Loucy (cell line): Measurements from ENCODE around the gene UBL5.

Experiments used
- EZH2phosphoT487 ChIP-seq: fragments of 200-600 bp; IDR thresholded peaks from 2 replicates; pipeline ENCODE4 v1.6.1; 2018; ENCODE audit warnings: antibody characterized with exemption, mild to moderate bottlenecking, moderate library complexity, borderline replicate concordance
- TF ChIP-seq, protein P1 (sequence below): fragments of 200-600 bp; sonication (generic); conservative IDR thresholded peaks from 2 replicates; pipeline ENCODE4 v1.5.1; 2014; ENCODE audit warnings: mild to moderate bottlenecking, antibody characterized with exemption, low read length

DNA sequence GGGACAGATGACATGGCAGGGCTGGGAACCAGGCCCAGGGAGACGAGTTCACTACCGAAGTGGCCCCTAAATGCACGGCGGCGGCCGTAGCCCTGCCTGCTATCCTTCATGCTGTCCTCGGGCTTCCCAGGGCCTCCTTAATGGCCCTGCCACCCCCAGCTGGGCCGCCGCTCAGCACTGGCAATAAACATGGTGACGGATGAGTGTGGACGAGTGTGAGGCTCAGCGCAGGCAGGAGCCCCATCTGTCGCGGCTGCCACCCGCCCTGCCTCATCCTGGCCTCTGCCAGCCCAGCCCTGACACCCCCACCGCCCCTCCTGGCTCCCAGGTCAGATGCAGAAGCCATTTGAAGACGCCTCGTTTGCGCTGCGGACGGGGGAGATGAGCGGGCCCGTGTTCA, 21.0 kb downstream of the UBL5 start:
- TF ChIP-seq, protein P1, sequence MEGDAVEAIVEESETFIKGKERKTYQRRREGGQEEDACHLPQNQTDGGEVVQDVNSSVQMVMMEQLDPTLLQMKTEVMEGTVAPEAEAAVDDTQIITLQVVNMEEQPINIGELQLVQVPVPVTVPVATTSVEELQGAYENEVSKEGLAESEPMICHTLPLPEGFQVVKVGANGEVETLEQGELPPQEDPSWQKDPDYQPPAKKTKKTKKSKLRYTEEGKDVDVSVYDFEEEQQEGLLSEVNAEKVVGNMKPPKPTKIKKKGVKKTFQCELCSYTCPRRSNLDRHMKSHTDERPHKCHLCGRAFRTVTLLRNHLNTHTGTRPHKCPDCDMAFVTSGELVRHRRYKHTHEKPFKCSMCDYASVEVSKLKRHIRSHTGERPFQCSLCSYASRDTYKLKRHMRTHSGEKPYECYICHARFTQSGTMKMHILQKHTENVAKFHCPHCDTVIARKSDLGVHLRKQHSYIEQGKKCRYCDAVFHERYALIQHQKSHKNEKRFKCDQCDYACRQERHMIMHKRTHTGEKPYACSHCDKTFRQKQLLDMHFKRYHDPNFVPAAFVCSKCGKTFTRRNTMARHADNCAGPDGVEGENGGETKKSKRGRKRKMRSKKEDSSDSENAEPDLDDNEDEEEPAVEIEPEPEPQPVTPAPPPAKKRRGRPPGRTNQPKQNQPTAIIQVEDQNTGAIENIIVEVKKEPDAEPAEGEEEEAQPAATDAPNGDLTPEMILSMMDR: no peak
- TF ChIP-seq EZH2phosphoT487: no peak
